Measurements from ENCODE around the gene ZNF714.
"Not testable (repeated sequence)": the region's sequence is repeated elsewhere in the genome, so short reads cannot be mapped to it uniquely, and the experiment has no call there.

The ZNF714 gene

DNA sequence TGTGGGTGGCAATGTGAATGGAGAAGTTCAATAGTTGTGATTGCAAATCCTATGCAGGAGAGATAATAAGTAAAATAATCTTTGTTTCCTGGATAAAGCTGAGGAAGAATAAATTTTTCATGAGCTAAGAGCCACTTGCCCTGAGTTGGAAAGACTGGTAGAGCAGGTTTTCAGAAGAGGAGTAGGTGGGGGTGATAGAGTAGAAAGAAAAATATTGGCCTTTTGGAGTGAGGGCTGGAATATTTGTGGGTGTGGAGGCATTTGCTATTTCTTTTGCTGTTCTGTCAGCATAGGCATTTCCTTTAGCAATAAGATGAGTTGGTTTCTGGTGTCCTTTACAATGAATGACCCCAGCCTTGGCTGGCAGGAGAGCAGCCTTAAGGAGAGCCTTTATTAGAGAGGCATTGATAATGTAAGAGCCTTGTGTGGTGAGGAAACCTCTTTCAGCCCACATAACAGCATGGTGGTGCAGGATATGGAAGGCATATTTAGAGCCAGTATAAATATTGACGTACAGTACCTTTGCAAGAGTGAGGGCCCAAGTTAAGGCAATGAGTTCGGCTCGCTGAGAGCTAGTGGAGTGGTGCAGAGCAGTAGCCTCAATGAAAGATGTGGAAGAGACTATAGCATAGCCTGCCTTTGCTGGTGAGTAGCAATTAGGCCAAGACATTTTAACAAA lies 48.2 kb downstream of the ZNF714 start:
- WGBS, 2 experiments = 63 to 67% methylated on average over 3 of the region's 3 CpGs

DNA sequence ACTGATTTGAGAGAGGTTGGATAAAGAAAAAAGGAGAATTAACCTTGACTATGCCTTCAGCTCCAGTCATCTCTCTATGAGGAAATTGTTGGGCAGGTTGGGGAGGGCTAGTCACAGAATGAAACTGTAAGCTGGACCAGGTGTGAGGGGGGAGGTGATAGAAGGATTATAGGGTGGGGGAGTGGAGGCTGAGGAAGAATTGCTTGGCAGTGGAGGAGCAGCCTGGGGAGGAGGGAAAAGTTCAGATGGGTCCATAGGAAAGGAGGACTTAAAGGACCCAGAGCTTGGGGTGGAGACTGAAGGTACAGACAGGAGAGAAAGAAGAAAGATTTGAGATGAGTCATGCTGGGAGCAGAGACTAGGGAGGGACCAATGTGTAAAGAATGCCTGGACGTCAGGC lies 51.6 kb downstream of the ZNF714 start:
- Histone ChIP-seq H3K27me3 (ENCODE audit: control insufficient read depth, insufficient read depth, low read length, poor library complexity, severe bottlenecking) (no peaks in the 10 kb centered on the region), H3K36me3 (ENCODE audit: control insufficient read depth, insufficient read depth, low read length) (no peaks in the 10 kb centered on the region), H3K4me3 (ENCODE audit: insufficient read depth, low read depth, low read length) (no peak overlapping the region), H3K9me3 (ENCODE audit: control insufficient read depth, low read length) (no peaks in the 10 kb centered on the region), H3K4me1 (ENCODE audit: control insufficient read depth, insufficient read depth, low read length) (no peaks in the 10 kb centered on the region), H3K27ac (ENCODE audit: insufficient read depth, low read depth, low read length, poor library complexity, severe bottlenecking) (no peak overlapping the region)
- WGBS, 2 experiments = 79 to 95% methylated on average over 1 of the region's 1 CpG

More for the DNA sequence above, 48.2 kb downstream of the ZNF714 start:
- no peaks in the 10 kb centered on the region for H3K4me1 ChIP-seq (ENCODE audit: control insufficient read depth, insufficient read depth, low read length)
- H3K27ac ChIP-seq (ENCODE audit: insufficient read depth, low read depth, low read length, poor library complexity, severe bottlenecking) = no peak overlapping the region
- no peaks in the 10 kb centered on the region for H3K27me3 ChIP-seq (ENCODE audit: control insufficient read depth, insufficient read depth, low read length, poor library complexity, severe bottlenecking)
- no peaks in the 10 kb centered on the region for H3K9me3 ChIP-seq (ENCODE audit: control insufficient read depth, low read length)
- no peak overlapping the region for H3K4me3 ChIP-seq (ENCODE audit: insufficient read depth, low read depth, low read length)
- H3K36me3 ChIP-seq (ENCODE audit: control insufficient read depth, insufficient read depth, low read length) = no peaks in the 10 kb centered on the region

DNA sequence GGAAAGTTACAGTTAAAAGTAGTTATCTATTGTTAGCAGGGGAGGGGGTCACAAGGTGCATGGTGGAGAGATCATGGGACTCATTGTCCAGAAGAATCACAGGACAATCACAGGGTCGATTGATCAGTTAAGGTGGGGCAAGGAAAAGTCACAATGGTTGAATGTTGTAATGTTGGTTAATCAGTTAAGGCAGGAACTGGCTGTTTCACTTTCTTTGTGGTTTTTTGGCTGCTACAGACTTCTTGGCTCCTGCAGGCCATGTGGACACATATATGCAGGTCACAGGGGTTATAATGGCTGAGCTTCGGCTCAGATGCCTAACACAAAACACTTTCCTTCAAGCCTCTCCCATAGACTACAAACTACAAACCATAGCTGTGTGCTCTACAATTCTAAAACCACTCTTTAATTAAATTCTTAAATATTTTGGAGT lies 52.9 kb downstream of the ZNF714 start:
- no peak overlapping the region for H3K4me3 ChIP-seq (ENCODE audit: insufficient read depth, low read depth, low read length)
- no peak overlapping the region for H3K27ac ChIP-seq (ENCODE audit: insufficient read depth, low read depth, low read length, poor library complexity, severe bottlenecking)
- no peaks in the 10 kb centered on the region for H3K27me3 ChIP-seq (ENCODE audit: control insufficient read depth, insufficient read depth, low read length, poor library complexity, severe bottlenecking)
- no peaks in the 10 kb centered on the region for H3K4me1 ChIP-seq (ENCODE audit: control insufficient read depth, insufficient read depth, low read length)
- no peaks in the 10 kb centered on the region for H3K9me3 ChIP-seq (ENCODE audit: control insufficient read depth, low read length)
- no peaks in the 10 kb centered on the region for H3K36me3 ChIP-seq (ENCODE audit: control insufficient read depth, insufficient read depth, low read length)
- 92 to 94% methylated on average over 2 of the region's 2 CpGs for WGBS, 2 experiments

DNA sequence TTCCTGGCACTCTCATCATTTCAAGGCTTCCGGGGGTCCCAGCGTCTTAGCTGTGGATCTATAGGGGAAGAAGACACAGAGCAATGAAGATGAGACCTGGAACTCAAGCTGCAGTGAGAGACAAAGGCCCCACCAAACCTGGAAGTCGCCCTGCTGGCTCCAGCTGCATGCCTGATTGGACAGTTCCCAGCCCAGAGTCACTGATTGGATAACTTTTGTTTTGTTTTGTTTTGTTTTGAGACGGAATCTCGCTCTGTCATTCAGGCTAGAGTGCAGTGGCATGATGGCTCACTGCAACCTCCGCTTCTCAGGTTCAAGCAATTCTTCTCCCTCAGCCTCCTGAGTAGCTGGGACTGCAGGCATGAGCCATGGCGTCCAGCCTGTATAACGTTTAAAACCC lies 53.4 kb downstream of the ZNF714 start:
- Histone ChIP-seq H3K4me1 (ENCODE audit: control insufficient read depth, insufficient read depth, low read length) (no peaks in the 10 kb centered on the region), H3K9me3 (ENCODE audit: control insufficient read depth, low read length) (no peaks in the 10 kb centered on the region), H3K4me3 (ENCODE audit: insufficient read depth, low read depth, low read length) (no peak overlapping the region), H3K27ac (ENCODE audit: insufficient read depth, low read depth, low read length, poor library complexity, severe bottlenecking) (no peak overlapping the region), H3K36me3 (ENCODE audit: control insufficient read depth, insufficient read depth, low read length) (no peaks in the 10 kb centered on the region), H3K27me3 (ENCODE audit: control insufficient read depth, insufficient read depth, low read length, poor library complexity, severe bottlenecking) (no peaks in the 10 kb centered on the region)
- WGBS, 2 experiments = 81% methylated on average over 8 of the region's 8 CpGs

DNA sequence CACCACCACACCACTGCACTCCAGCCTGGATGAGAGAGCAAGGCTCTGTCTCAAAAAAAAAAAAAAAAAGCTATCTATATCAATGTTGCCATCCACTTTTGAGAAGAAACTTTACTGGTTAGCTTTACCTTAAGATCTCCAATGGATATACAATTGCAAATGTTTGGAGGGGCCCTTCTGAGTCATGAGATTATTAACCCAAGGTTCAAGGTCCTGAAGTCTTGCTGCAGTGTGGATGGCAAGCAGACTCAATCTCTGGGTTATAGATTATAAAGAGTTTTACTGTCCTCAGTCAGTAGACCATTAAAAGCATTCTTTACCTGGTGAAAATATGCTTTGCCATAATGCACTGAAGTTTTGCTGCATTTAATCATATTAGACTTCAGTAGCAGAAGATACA lies 56.1 kb downstream of the ZNF714 start:
- H3K27me3 ChIP-seq (ENCODE audit: control insufficient read depth, insufficient read depth, low read length, poor library complexity, severe bottlenecking) = no peaks in the 10 kb centered on the region
- H3K36me3 ChIP-seq (ENCODE audit: control insufficient read depth, insufficient read depth, low read length) = no peaks in the 10 kb centered on the region
- H3K27ac ChIP-seq (ENCODE audit: insufficient read depth, low read depth, low read length, poor library complexity, severe bottlenecking) = no peak overlapping the region

DNA sequence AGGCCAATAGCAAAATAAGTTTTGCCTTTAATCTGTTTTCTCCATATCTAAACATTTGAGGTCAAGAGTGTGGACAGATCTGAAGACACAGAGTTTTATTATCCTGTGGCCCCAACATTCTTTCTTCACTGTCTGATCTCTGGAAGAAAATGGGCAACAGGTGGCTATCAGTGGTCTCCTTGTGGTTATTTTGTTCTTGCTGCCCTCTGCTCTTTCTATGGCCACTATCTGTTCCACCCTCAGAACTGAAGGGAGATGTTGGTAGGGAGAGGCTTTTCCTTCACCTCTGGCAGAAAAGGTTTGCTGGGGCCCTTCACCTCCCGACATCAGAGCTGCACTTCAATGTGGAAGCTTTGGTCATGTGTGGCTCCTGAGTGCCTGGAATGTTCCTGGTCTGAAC lies 59.0 kb downstream of the ZNF714 start:
- not testable (repeated sequence) for H3K9me3 ChIP-seq (ENCODE audit: control insufficient read depth, low read length); H3K27me3 ChIP-seq (ENCODE audit: control insufficient read depth, insufficient read depth, low read length, poor library complexity, severe bottlenecking); H3K27ac ChIP-seq (ENCODE audit: insufficient read depth, low read depth, low read length, poor library complexity, severe bottlenecking); H3K4me1 ChIP-seq (ENCODE audit: control insufficient read depth, insufficient read depth, low read length); H3K4me3 ChIP-seq (ENCODE audit: insufficient read depth, low read depth, low read length)
- H3K36me3 ChIP-seq (ENCODE audit: control insufficient read depth, insufficient read depth, low read length) = peaks cover 26% of the 10 kb centered on the region
- 86 to 94% methylated on average over 1 of the region's 1 CpG for WGBS, 2 experiments

More for the DNA sequence above, 56.1 kb downstream of the ZNF714 start:
- H3K4me3 ChIP-seq (ENCODE audit: insufficient read depth, low read depth, low read length) = no peak overlapping the region
- H3K4me1 ChIP-seq (ENCODE audit: control insufficient read depth, insufficient read depth, low read length) = no peaks in the 10 kb centered on the region
- H3K9me3 ChIP-seq (ENCODE audit: control insufficient read depth, low read length) = no peaks in the 10 kb centered on the region

DNA sequence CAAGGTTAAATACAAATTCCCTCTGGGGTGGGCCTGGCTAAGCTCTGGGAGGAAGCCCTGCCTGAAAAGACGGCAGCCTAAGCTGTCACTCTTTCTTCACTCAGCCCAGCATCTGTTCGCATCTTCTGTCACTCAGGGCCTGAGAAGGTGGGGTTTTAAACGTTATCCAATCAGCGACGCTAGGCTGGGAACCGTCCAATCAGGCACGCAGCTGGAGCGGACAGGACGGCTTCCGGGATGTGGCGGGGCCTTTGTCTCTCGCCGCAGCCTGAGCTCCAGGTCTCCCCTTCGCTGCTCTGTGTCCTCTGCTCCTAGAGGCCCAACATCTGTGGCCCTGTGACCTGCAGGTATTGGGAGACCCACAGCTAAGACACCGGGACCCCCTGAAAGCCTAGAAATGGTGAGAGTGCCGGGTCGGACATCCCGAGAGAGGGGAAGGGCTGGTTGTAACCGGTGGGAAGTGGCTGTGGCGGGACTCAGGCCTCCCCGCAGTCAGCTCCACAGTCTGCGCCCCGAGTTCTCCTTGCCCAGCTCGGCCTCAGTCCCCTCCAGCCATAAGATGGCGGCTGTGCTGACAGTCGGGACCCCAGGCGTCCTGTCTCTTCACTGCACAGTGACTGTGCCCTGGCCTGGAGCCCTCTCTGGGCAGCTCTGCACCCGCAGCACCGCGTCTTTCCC lies 59.9 kb downstream of the ZNF714 start, which contains the start of gene ZNF431:
TSS of gene ZNF431 (plus strand) at position 254 of the 678 bp plus-strand sequence. CDS start at position 398, 144 bp downstream.
- H3K36me3 ChIP-seq (ENCODE audit: control insufficient read depth, insufficient read depth, low read length) = peaks cover 35% of the 10 kb centered on the region
- H3K27ac ChIP-seq (ENCODE audit: insufficient read depth, low read depth, low read length, poor library complexity, severe bottlenecking) = peak within 1 kb of the TSS; percentile 99
- H3K4me1 ChIP-seq (ENCODE audit: control insufficient read depth, insufficient read depth, low read length) = no peaks in the 10 kb centered on the region
- H3K4me3 ChIP-seq (ENCODE audit: insufficient read depth, low read depth, low read length) = peak within 1 kb of the TSS; percentile 87
- 0% methylated on average over 30 of the region's 30 CpGs for WGBS, 2 experiments
- peaks cover 2% of the 10 kb centered on the region for H3K9me3 ChIP-seq (ENCODE audit: control insufficient read depth, low read length)
- H3K27me3 ChIP-seq (ENCODE audit: control insufficient read depth, insufficient read depth, low read length, poor library complexity, severe bottlenecking) = no peaks in the 10 kb centered on the region

DNA sequence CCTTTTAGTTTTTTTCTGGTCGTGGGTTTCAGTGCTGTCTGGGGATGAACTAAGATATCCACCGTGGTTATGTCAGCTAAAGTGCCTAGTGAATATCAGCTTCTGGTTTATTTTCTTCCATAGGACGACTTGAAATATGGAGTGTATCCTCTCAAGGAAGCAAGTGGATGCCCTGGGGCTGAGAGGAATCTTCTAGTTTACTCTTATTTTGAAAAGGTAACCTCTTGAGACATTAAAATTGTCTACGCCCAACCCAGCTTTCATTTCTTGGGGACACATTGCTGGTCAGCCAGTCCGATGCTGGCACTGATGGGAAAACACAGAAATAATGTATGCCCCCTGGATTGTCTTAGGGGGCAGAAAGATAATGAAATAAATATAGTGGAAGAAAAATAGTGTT lies 61.4 kb downstream of the ZNF714 start:
- H3K36me3 ChIP-seq (ENCODE audit: control insufficient read depth, insufficient read depth, low read length) = peaks cover 49% of the 10 kb centered on the region
- H3K4me3 ChIP-seq (ENCODE audit: insufficient read depth, low read depth, low read length) = no peak overlapping the region
- H3K4me1 ChIP-seq (ENCODE audit: control insufficient read depth, insufficient read depth, low read length) = no peaks in the 10 kb centered on the region
- 93 to 98% methylated on average over 5 of the region's 5 CpGs for WGBS, 2 experiments
- no peak overlapping the region for H3K27ac ChIP-seq (ENCODE audit: insufficient read depth, low read depth, low read length, poor library complexity, severe bottlenecking)
- peaks cover 2% of the 10 kb centered on the region for H3K9me3 ChIP-seq (ENCODE audit: control insufficient read depth, low read length)
- no peaks in the 10 kb centered on the region for H3K27me3 ChIP-seq (ENCODE audit: control insufficient read depth, insufficient read depth, low read length, poor library complexity, severe bottlenecking)

DNA sequence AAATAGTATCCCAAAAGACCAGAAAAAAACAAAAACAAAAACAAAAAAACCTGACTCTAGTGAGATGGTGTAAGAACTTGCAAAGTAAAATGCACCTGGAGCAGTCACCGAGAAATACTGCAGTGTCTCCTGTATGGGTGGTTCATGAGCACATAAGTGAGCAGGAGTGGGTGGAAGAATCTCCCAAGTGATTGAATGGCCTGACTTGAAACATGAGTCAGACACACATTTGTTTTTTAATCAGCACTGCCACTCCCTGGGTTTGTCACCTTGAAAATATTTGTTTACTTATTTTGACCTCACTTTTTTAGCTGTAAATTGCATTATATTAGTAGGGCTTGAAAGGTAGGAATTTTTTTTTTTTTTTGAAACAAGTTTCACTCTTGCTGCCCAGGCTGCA lies 61.9 kb downstream of the ZNF714 start:
- Histone ChIP-seq H3K27me3 (ENCODE audit: control insufficient read depth, insufficient read depth, low read length, poor library complexity, severe bottlenecking) (no peaks in the 10 kb centered on the region), H3K4me1 (ENCODE audit: control insufficient read depth, insufficient read depth, low read length) (no peaks in the 10 kb centered on the region), H3K27ac (ENCODE audit: insufficient read depth, low read depth, low read length, poor library complexity, severe bottlenecking) (no peak overlapping the region), H3K4me3 (ENCODE audit: insufficient read depth, low read depth, low read length) (no peak overlapping the region), H3K9me3 (ENCODE audit: control insufficient read depth, low read length) (peaks cover 6% of the 10 kb centered on the region), H3K36me3 (ENCODE audit: control insufficient read depth, insufficient read depth, low read length) (peaks cover 53% of the 10 kb centered on the region)
- 94 to 100% methylated on average over 1 of the region's 1 CpG for WGBS, 2 experiments

DNA sequence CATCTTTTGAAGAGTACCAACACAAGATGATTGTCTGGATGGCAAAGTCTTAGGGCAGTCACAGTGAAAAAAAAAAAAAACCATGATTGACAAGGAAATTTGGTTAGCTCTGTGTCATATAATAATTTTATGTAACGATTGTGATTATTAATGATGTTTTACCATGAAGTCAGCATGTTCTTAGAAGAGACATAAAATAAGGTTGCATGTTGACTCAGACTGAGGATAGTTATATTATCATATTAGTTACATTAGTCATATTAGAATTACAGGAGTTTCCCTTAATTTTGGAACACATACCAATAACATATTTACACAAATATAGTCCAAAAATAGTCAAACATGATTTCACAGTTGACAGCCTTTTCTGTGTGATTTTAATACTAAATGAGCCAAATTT lies 65.5 kb downstream of the ZNF714 start:
- Histone ChIP-seq H3K27ac (ENCODE audit: insufficient read depth, low read depth, low read length, poor library complexity, severe bottlenecking) (no peak overlapping the region), H3K9me3 (ENCODE audit: control insufficient read depth, low read length) (peaks cover 6% of the 10 kb centered on the region), H3K4me3 (ENCODE audit: insufficient read depth, low read depth, low read length) (no peak overlapping the region), H3K4me1 (ENCODE audit: control insufficient read depth, insufficient read depth, low read length) (no peaks in the 10 kb centered on the region), H3K36me3 (ENCODE audit: control insufficient read depth, insufficient read depth, low read length) (peaks cover 87% of the 10 kb centered on the region), H3K27me3 (ENCODE audit: control insufficient read depth, insufficient read depth, low read length, poor library complexity, severe bottlenecking) (no peaks in the 10 kb centered on the region)
- 95 to 100% methylated on average over 1 of the region's 1 CpG for WGBS, 2 experiments

Data from ectodermal cell (in vitro differentiated cells).